Mammary epithelial cell (primary cell): ENCODE measurements around the gene PTPRT.

ENCODE experiments used
- CTCF ChIP-seq, 2 donors: IDR thresholded peaks in 1 of 2; conservative IDR thresholded peaks in 1 of 2; 2 replicates each; pipeline ENCODE4 v1.5.1; 2011 to 2012; ENCODE audit warnings: inconsistent platforms in 2 of 2, low read length in 2 of 2, mild to moderate bottlenecking in 2 of 2, control low read depth in 1 of 2, low read depth in 1 of 2; ENCODE audit not compliant: insufficient read depth in 1 of 2; ENCODE audit errors: extremely low read depth in 1 of 2
- EZH2 ChIP-seq: IDR thresholded peaks from 2 replicates; pipeline ENCODE4 v1.6.1; 2012; ENCODE audit warnings: low read length, inconsistent platforms, borderline replicate concordance

DNA sequence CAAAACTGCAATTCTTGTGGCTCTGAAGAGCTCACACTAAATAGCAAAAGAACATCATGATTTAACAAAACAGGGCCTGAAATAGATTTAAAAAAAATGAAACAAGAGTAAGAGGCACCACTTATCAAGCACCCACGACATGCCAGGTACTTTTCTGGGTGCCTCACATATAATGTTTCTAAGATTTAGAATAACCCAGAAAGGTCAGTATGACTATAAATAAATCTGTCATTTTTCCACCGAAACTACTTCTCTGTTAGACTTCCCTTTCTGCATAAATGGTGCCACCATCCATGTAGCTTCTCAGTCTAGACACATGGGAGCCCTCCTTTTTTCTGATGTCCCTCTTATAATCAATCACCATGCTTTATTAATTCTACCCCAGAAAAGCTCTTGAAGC, 919.2 kb downstream of the PTPRT start:
- TF ChIP-seq CTCF (conservative IDR thresholded peaks at IDR 0.05 in 1 of 2, IDR thresholded peaks at IDR 0.05 in 1 of 2; ENCODE audit: extremely low read depth in 1 of 2, insufficient read depth in 1 of 2, low read depth in 1 of 2, low read length in 2 of 2) (no peak), EZH2 (no peak)
